ENCODE measurements around the gene CEACAM21.

The CEACAM21 gene

GRCh38 chr19:41575998-41576397 lies at the start of gene CEACAM21:
Gene CEACAM21, plus strand, starts transcription at chr19:41576166. Its CDS starts 109 bp downstream, at chr19:41576275.
- no peak for DNase-seq

GRCh38 chr19:41527089-41527488 lies 48.9 kb upstream of the CEACAM21 start:
- DNase-seq, result no peak

- no peak for DNase-seq
Measured at GRCh38 chr19:41528106-41528505, 47.9 kb upstream of the CEACAM21 start.

- no peak for DNase-seq
Measured at GRCh38 chr19:41529484-41530183, 46.3 kb upstream of the CEACAM21 start.

GRCh38 chr19:41530184-41530534 lies 45.8 kb upstream of the CEACAM21 start:
- no peak for DNase-seq

- DNase-seq, result no peak
Measured at GRCh38 chr19:41530761-41531301, 45.1 kb upstream of the CEACAM21 start.

- DNase-seq, result no peak
Measured at GRCh38 chr19:41531438-41532311, 44.3 kb upstream of the CEACAM21 start.

GRCh38 chr19:41532526-41532925 lies 43.4 kb upstream of the CEACAM21 start:
- no peak for DNase-seq

- DNase-seq, result no peak
Measured at GRCh38 chr19:41533671-41534215, 42.2 kb upstream of the CEACAM21 start.

- no peak for DNase-seq
Measured at GRCh38 chr19:41535029-41535622, 40.8 kb upstream of the CEACAM21 start.

- DNase-seq, result no peak
Measured at GRCh38 chr19:41537789-41538188, 38.2 kb upstream of the CEACAM21 start.

- no peak for DNase-seq
Measured at GRCh38 chr19:41540041-41540695, 35.8 kb upstream of the CEACAM21 start.

GRCh38 chr19:41541990-41542584 lies 33.9 kb upstream of the CEACAM21 start:
- DNase-seq, result peak; percentile 59

- no peak for DNase-seq
Measured at GRCh38 chr19:41542622-41543021, 33.3 kb upstream of the CEACAM21 start.

- DNase-seq, result no peak
Measured at GRCh38 chr19:41543582-41543981, 32.4 kb upstream of the CEACAM21 start.

- no peak for DNase-seq
Measured at GRCh38 chr19:41545547-41545946, 30.4 kb upstream of the CEACAM21 start.

- DNase-seq, result no peak
Measured at GRCh38 chr19:41546386-41546789, 29.6 kb upstream of the CEACAM21 start.

GRCh38 chr19:41546961-41547360 lies 29.0 kb upstream of the CEACAM21 start:
- no peak for DNase-seq

- no peak for DNase-seq
Measured at GRCh38 chr19:41547569-41547968, 28.4 kb upstream of the CEACAM21 start.

GRCh38 chr19:41548047-41548446 lies 27.9 kb upstream of the CEACAM21 start:
- DNase-seq, result no peak

- DNase-seq, result no peak
Measured at GRCh38 chr19:41548954-41549688, 26.8 kb upstream of the CEACAM21 start.

GRCh38 chr19:41549884-41550283 lies 26.1 kb upstream of the CEACAM21 start:
- DNase-seq, result no peak

All from NCI-H1105 (cell line).